CD14-positive monocyte (primary cell): ENCODE results near the gene APBA2. TPM values are rescaled to one million over a fixed set of nuclear protein-coding genes. Genes with fewer than 3 reads are reported as not detected.

ENCODE experiments used
- DNase-seq, 3 donors: peaks; one replicate each; pipeline ENCODE4 v3.0.0-alpha.2; 2011 to 2022
- H2AFZ ChIP-seq: 2 replicates; pipeline ENCODE4 v1.6.0; 2012; ENCODE audit warnings: mild to moderate bottlenecking, low read depth, low read length, inconsistent platforms; ENCODE audit not compliant: insufficient read depth, poor library complexity, severe bottlenecking
- H3K27ac ChIP-seq, 2 donors: 1 replicate in 1 of 2; 2 replicates in 1 of 2; pipeline ENCODE4 v1.5.1; 2012 to 2013; ENCODE audit warnings: low read length in 2 of 2, control low read depth in 1 of 2, inconsistent platforms in 1 of 2, low read depth in 1 of 2, mild to moderate bottlenecking in 1 of 2
- H3K27me3 ChIP-seq, 2 donors: one replicate each; pipeline versions ENCODE4 v1.6.0 to v1.6.1; 2011 to 2013; ENCODE audit warnings: low read length in 2 of 2; ENCODE audit not compliant: control insufficient read depth in 2 of 2, insufficient read depth in 2 of 2
- H3K36me3 ChIP-seq, 2 donors: replicated peaks in 1 of 2; 1 replicate in 1 of 2; 2 replicates in 1 of 2; pipeline versions ENCODE4 v1.5.1 to v1.6.1; 2012 to 2013; ENCODE audit warnings: low read length in 2 of 2, control low read depth in 1 of 2, inconsistent platforms in 1 of 2, mild to moderate bottlenecking in 1 of 2; ENCODE audit not compliant: insufficient read depth in 2 of 2, control insufficient read depth in 1 of 2
- H3K4me1 ChIP-seq, 2 donors: 1 replicate in 1 of 2; 2 replicates in 1 of 2; pipeline versions ENCODE4 v1.5.1 to v1.6.1; 2012 to 2013; ENCODE audit warnings: low read length in 2 of 2, control low read depth in 1 of 2, inconsistent platforms in 1 of 2, mild to moderate bottlenecking in 1 of 2, moderate library complexity in 1 of 2; ENCODE audit not compliant: insufficient read depth in 2 of 2, control insufficient read depth in 1 of 2
- H3K4me2 ChIP-seq: replicated peaks from 2 replicates; pipeline ENCODE3; 2012; ENCODE audit warnings: low read length, moderate library complexity, mild to moderate bottlenecking; ENCODE audit not compliant: poor library complexity, severe bottlenecking; ENCODE audit errors: extremely low read depth
- H3K4me3 ChIP-seq, 3 experiments: fragments of 200-600 bp in 1 of 3; sonication (generic) in 1 of 3; replicated peaks in 1 of 3; 1 replicate in 2 of 3; 2 replicates in 1 of 3; pipeline ENCODE4 v1.5.1; 2011 to 2013; ENCODE audit warnings: low read length in 3 of 3, mild to moderate bottlenecking in 3 of 3, control low read depth in 2 of 3, low read depth in 2 of 3, inconsistent platforms in 1 of 3, moderate library complexity in 1 of 3
- H3K79me2 ChIP-seq: 2 replicates; pipeline ENCODE4 v1.6.0; 2012; ENCODE audit warnings: mild to moderate bottlenecking, control low read depth, inconsistent platforms, low read length, moderate library complexity; ENCODE audit not compliant: insufficient read depth
- H3K9ac ChIP-seq: 2 replicates; pipeline ENCODE4 v1.6.0; 2017; ENCODE audit warnings: low read length, mild to moderate bottlenecking; ENCODE audit not compliant: insufficient read depth, poor library complexity, severe bottlenecking
- H3K9me3 ChIP-seq, 2 donors: replicated peaks in 1 of 2; 1 replicate in 1 of 2; 2 replicates in 1 of 2; pipeline versions ENCODE4 v1.5.1 to v1.6.1; 2012 to 2013; ENCODE audit warnings: low read length in 2 of 2, control low read depth in 1 of 2; ENCODE audit not compliant: control insufficient read depth in 1 of 2, insufficient read depth in 1 of 2
- H4K20me1 ChIP-seq: 2 replicates; pipeline ENCODE4 v1.6.0; 2012; ENCODE audit warnings: mild to moderate bottlenecking, low read length, control low read depth, moderate library complexity; ENCODE audit not compliant: insufficient read depth
- H3K27ac Mint-ChIP-seq, 7 donors: one replicate each; pipeline ENCODE4 v1.8.0; 2020; ENCODE audit warnings: mild to moderate bottlenecking in 7 of 7, mixed read lengths in 7 of 7, moderate library complexity in 6 of 7, inconsistent platforms in 2 of 7
- H3K27me3 Mint-ChIP-seq, 3 donors: one replicate each; pipeline ENCODE4 v1.8.0; 2021 to 2022; ENCODE audit warnings: low read depth in 3 of 3, mild to moderate bottlenecking in 3 of 3, mixed read lengths in 3 of 3, moderate library complexity in 3 of 3, inconsistent platforms in 1 of 3
- H3K36me3 Mint-ChIP-seq, 2 donors: one replicate each; pipeline ENCODE4 v1.8.0; 2020; ENCODE audit warnings: mixed read lengths in 2 of 2, inconsistent platforms in 1 of 2, mild to moderate bottlenecking in 1 of 2
- H3K4me1 Mint-ChIP-seq: one replicate; pipeline ENCODE4 v1.8.0; 2020; ENCODE audit warnings: mild to moderate bottlenecking, mixed read lengths
- H3K4me3 Mint-ChIP-seq, 2 donors: one replicate each; pipeline ENCODE4 v1.8.0; 2020; ENCODE audit warnings: mild to moderate bottlenecking in 2 of 2, mixed read lengths in 2 of 2, moderate library complexity in 1 of 2
- H3K9me3 Mint-ChIP-seq, 7 donors: one replicate each; pipeline ENCODE4 v1.8.0; 2020 to 2022; ENCODE audit warnings: mixed read lengths in 7 of 7, mild to moderate bottlenecking in 6 of 7, moderate library complexity in 6 of 7, inconsistent platforms in 2 of 7
- WGBS: methylation state at CpG from one replicate; pipeline ENCODE4 v1.1.5; 2013; ENCODE audit warnings: missing lambda C conversion rate; ENCODE audit not compliant: insufficient coverage; 5-methylcytosine and 5-hydroxymethylcytosine counted together
- intact Hi-C, 2 donors: fragments of 100-400 bp; cut with micrococcal nuclease; formaldehyde crosslinking; loops; one replicate each; pipeline versions ENCODE4 v1.15.0 to v1.15.1; 2023
- polyA plus RNA-seq, 3 donors: library from polyadenylated mRNA; depleted of rRNA in 1 of 3; unstranded in 2 of 3; stranded (reverse) in 1 of 3; fragments of 300-500 nt in 2 of 3; fragments of >200 nt in 1 of 3; fragmentation: Illumina TruSeq in 2 of 3; gene quantifications; 1 replicate in 2 of 3; 2 replicates in 1 of 3; pipeline ENCODE4 v1.2.3, GENCODE V29; 2012 to 2021
- TF ChIP-seq, protein P1 (sequence below): fragments of 200-600 bp; IDR thresholded peaks from one replicate; pipeline ENCODE4 v1.8.0; 2022; ENCODE audit warnings: antibody characterized with exemption, mild to moderate bottlenecking

The APBA2 gene
- polyA plus RNA-seq, 3 donors: 0.30 TPM; not detected in 2

DNA sequence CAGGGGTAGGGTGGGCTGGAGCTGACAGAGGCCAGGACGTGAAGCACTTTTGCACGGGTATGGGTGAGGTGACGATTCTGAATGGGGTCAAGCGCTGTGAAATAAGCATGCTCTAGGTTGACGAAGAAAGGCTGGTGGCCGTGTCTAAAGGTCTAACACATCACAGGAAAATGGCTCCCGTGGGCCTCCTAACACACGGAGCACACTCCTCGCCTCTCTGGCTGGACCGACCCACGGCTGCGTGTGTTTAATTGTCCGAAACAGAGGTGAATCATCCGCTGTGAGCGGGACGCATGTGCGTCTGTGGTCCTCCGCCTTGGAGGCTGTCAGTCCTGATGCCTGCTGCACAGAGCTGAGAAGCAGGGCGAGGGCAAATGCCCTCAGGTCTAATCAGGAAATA, 253.3 kb downstream of the APBA2 start:
- no peak for DNase-seq
- no peaks in the 10 kb centered on the region for H3K9me3 ChIP-seq
- H3K4me3 ChIP-seq: no peak overlapping the region
- TF ChIP-seq, protein P1, sequence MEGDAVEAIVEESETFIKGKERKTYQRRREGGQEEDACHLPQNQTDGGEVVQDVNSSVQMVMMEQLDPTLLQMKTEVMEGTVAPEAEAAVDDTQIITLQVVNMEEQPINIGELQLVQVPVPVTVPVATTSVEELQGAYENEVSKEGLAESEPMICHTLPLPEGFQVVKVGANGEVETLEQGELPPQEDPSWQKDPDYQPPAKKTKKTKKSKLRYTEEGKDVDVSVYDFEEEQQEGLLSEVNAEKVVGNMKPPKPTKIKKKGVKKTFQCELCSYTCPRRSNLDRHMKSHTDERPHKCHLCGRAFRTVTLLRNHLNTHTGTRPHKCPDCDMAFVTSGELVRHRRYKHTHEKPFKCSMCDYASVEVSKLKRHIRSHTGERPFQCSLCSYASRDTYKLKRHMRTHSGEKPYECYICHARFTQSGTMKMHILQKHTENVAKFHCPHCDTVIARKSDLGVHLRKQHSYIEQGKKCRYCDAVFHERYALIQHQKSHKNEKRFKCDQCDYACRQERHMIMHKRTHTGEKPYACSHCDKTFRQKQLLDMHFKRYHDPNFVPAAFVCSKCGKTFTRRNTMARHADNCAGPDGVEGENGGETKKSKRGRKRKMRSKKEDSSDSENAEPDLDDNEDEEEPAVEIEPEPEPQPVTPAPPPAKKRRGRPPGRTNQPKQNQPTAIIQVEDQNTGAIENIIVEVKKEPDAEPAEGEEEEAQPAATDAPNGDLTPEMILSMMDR: no peak
- intact Hi-C loops: no loop called here
- no peak overlapping the region for H2AFZ ChIP-seq
- Mint-ChIP-seq H3K36me3 (no peaks in the 10 kb centered on the region), H3K4me3 (no peak overlapping the region), H3K27me3 (peaks cover 12 to 22% (median 13%) of the 10 kb centered on the region in 3 donors), H3K9me3 (peaks cover 0 to 2% (median 0%) of the 10 kb centered on the region in 7 donors), H3K4me1 (peaks cover 3% of the 10 kb centered on the region), H3K27ac (peak overlapping the region in 1 of 7 donors; percentile 39)
- H3K79me2 ChIP-seq: no peaks in the 10 kb centered on the region
- no peaks in the 10 kb centered on the region for H3K4me1 ChIP-seq
- H4K20me1 ChIP-seq: no peaks in the 10 kb centered on the region
- 93% methylated on average over 19 of the region's 19 CpGs for WGBS
- H3K27me3 ChIP-seq: peaks cover 0 to 6% of the 10 kb centered on the region in 2 donors
- no peak overlapping the region for H3K4me2 ChIP-seq
- H3K9ac ChIP-seq: no peak overlapping the region
- no peaks in the 10 kb centered on the region for H3K36me3 ChIP-seq
- no peak overlapping the region for H3K27ac ChIP-seq

DNA sequence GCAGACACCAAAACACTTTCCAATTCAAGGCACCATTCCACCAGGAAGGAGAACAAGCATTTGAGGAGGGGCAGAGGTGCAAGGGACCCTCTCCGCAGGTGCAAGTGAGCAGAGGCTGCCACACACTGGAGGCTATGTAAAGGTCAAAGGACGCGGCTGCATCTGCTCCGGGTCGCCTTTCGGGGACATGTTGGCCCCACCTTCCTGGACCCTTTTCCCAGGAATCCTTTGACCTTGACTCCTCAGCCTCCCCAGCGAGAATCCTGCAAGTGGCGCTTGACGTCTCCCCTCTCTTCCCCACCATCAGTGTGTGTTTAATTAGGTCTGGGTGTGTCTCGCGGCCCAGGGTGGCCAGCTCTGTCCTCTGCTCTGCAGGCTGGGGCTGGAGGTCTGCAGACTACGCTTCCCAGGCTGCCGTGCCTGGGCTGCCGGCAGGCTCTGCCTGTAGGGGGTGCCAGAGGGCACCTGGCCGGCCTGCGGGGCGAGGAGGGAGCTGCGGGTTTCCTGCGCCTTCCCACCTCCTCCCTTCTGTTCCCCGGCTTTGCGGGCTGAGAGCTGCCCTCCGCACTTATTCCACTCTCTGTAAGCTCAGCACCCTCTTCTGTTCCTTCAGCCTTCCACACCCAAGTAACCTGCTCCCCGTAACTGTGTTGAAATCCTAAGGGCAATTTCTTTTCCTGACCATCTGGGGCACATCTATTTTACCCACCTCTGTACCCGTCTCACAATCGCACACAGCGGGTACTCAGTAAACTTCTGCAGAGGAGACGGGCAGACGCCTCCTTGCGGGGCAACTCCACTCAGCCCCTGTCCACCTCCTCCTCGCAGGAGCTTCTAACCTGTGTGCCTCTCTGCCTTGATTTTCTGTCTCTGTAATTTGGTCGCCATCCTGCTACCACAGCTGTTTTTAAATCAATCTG, 254.0 kb downstream of the APBA2 start:
- H3K27me3 Mint-ChIP-seq: peaks cover 12 to 22% (median 14%) of the 10 kb centered on the region in 3 donors
- Histone ChIP-seq H3K4me1 (no peaks in the 10 kb centered on the region), H3K79me2 (no peaks in the 10 kb centered on the region), H3K4me2 (no peak overlapping the region), H3K9me3 (no peaks in the 10 kb centered on the region), H3K4me3 (no peak overlapping the region), H3K9ac (no peak overlapping the region), H3K36me3 (no peaks in the 10 kb centered on the region), H2AFZ (peak overlapping the region; percentile 8), H4K20me1 (no peaks in the 10 kb centered on the region), H3K27me3 (peaks cover 0 to 6% of the 10 kb centered on the region in 2 donors), H3K27ac (no peak overlapping the region)
- DNase-seq: no peak
- H3K9me3 Mint-ChIP-seq: peaks cover 0 to 4% (median 0%) of the 10 kb centered on the region in 7 donors
- no peaks in the 10 kb centered on the region for H3K36me3 Mint-ChIP-seq
- TF ChIP-seq, protein P1: peak; percentile 75
- H3K4me3 Mint-ChIP-seq: peak overlapping the region in 1 of 2 donors; percentile 46
- H3K27ac Mint-ChIP-seq: peak overlapping the region in 1 of 7 donors; percentile 39
- intact Hi-C loops: no loop called here
- WGBS: 23% methylated on average over 27 of the region's 31 CpGs
- peaks cover 3% of the 10 kb centered on the region for H3K4me1 Mint-ChIP-seq
